IMR-90 (cell line): ENCODE measurements around the gene LRP1B. TPM values are rescaled to one million over a fixed set of nuclear protein-coding genes. Genes with fewer than 3 reads are reported as not detected.

ENCODE experiments used
- ATAC-seq: fragments of 200-7000 bp; cut with Tn5 transposase; 2 replicates; pipeline ENCODE4 v1.9.1; 2020; ENCODE audit warnings: low read depth, mild to moderate bottlenecking, moderate library complexity
- BruUV-seq: library from RNA; stranded (reverse); fragments of 400-500 nt; replicated peaks from 2 replicates; lab custom pipeline; 2021; lab: Mats Ljungman, UMichigan
- CTCF ChIA-PET: fragments of 300-600 bp; formaldehyde crosslinking; extraction: SDS; loops from one replicate; lab custom pipeline; 2021; ENCODE audit warnings: antibody characterized with exemption; lab: Yijun Ruan, JAX
- POLR2A ChIA-PET: fragments of 300-600 bp; sonication (Branson Sonifier 250); formaldehyde crosslinking; loops from one replicate; lab custom pipeline; 2022; ENCODE audit warnings: antibody characterized with exemption; ENCODE audit not compliant: unreplicated experiment; lab: Charles Lee
- DNase-seq: peaks from one replicate; pipeline ENCODE4 v3.0.0; 2013
- H2AFZ ChIP-seq: replicated peaks from 2 replicates; pipeline ENCODE3; 2013; ENCODE audit warnings: low read length, mild to moderate bottlenecking; ENCODE audit not compliant: poor library complexity
- H2AK5ac ChIP-seq: 2 replicates; pipeline ENCODE4 v1.6.1; 2013; ENCODE audit warnings: low read depth, low read length, inconsistent platforms
- H2AK9ac ChIP-seq: replicated peaks from 2 replicates; pipeline ENCODE3; 2013; ENCODE audit warnings: mild to moderate bottlenecking, low read depth, low read length, moderate library complexity; ENCODE audit not compliant: poor library complexity
- H2BK120ac ChIP-seq: 2 replicates; pipeline ENCODE4 v1.6.1; 2013; ENCODE audit warnings: low read depth, low read length, inconsistent platforms
- H2BK15ac ChIP-seq: 3 replicates; pipeline ENCODE4 v1.6.1; 2013; ENCODE audit warnings: low read depth, low read length, inconsistent platforms
- H2BK20ac ChIP-seq: 2 replicates; pipeline ENCODE4 v1.6.1; 2013; ENCODE audit warnings: low read depth, mild to moderate bottlenecking, inconsistent platforms, low read length, moderate library complexity
- H2BK5ac ChIP-seq: 2 replicates; pipeline ENCODE4 v1.6.1; 2013; ENCODE audit warnings: mild to moderate bottlenecking, low read depth, low read length, inconsistent platforms; ENCODE audit not compliant: poor library complexity, severe bottlenecking
- H3K14ac ChIP-seq: replicated peaks from 2 replicates; pipeline ENCODE4 v1.6.1; 2013; ENCODE audit warnings: low read depth, low read length, inconsistent platforms
- H3K18ac ChIP-seq: 2 replicates; pipeline ENCODE4 v1.6.1; 2013; ENCODE audit warnings: low read depth, low read length, control low read depth
- H3K23ac ChIP-seq: 2 replicates; pipeline ENCODE4 v1.6.1; 2013; ENCODE audit warnings: low read depth, low read length, inconsistent platforms
- H3K27ac ChIP-seq: 2 replicates; pipeline ENCODE4 v1.5.1; 2013; ENCODE audit warnings: mild to moderate bottlenecking, control low read depth, low read length; ENCODE audit not compliant: insufficient read depth
- H3K27me3 ChIP-seq: 2 replicates; pipeline ENCODE4 v1.6.1; 2013; ENCODE audit warnings: low read length; ENCODE audit not compliant: control insufficient read depth, insufficient read depth
- H3K36me3 ChIP-seq: 2 replicates; pipeline ENCODE4 v1.6.1; 2013; ENCODE audit warnings: low read length, mixed read lengths; ENCODE audit not compliant: control insufficient read depth, insufficient read depth
- H3K4ac ChIP-seq: 2 replicates; pipeline ENCODE4 v1.6.1; 2013; ENCODE audit warnings: low read depth, low read length, inconsistent platforms
- H3K4me1 ChIP-seq: 2 replicates; pipeline ENCODE4 v1.6.1; 2013; ENCODE audit warnings: low read length, mixed read lengths; ENCODE audit not compliant: control insufficient read depth, insufficient read depth
- H3K4me2 ChIP-seq: 2 replicates; pipeline ENCODE4 v1.6.1; 2013; ENCODE audit warnings: low read depth, mild to moderate bottlenecking, control low read depth, low read length, moderate library complexity
- H3K4me3 ChIP-seq: 2 replicates; pipeline ENCODE4 v1.5.1; 2013; ENCODE audit warnings: low read depth, mild to moderate bottlenecking, control low read depth, low read length, moderate library complexity; ENCODE audit not compliant: insufficient read depth
- H3K56ac ChIP-seq: 2 replicates; pipeline ENCODE4 v1.6.1; 2013; ENCODE audit warnings: low read length, inconsistent platforms; ENCODE audit not compliant: insufficient read depth; ENCODE audit errors: extremely low read depth
- H3K79me1 ChIP-seq, 2 experiments: 2 replicates each; pipeline ENCODE4 v1.6.1; 2013; ENCODE audit warnings: low read length in 2 of 2, inconsistent platforms in 1 of 2, low read depth in 1 of 2
- H3K9ac ChIP-seq: 2 replicates; pipeline ENCODE4 v1.6.1; 2013; ENCODE audit warnings: low read depth, low read length, control low read depth
- H3K9me1 ChIP-seq: 2 replicates; pipeline ENCODE4 v1.6.1; 2013; ENCODE audit warnings: low read length, inconsistent platforms; ENCODE audit not compliant: insufficient read depth
- H3K9me3 ChIP-seq: 2 replicates; pipeline ENCODE4 v1.6.1; 2013; ENCODE audit warnings: low read length; ENCODE audit not compliant: control insufficient read depth, insufficient read depth
- H4K20me1 ChIP-seq: 2 replicates; pipeline ENCODE4 v1.6.1; 2013; ENCODE audit warnings: low read length, inconsistent platforms; ENCODE audit not compliant: insufficient read depth
- H4K5ac ChIP-seq: 2 replicates; pipeline ENCODE4 v1.6.1; 2013; ENCODE audit warnings: mild to moderate bottlenecking, low read depth, low read length, control low read depth
- H4K8ac ChIP-seq, 2 experiments: 2 replicates each; pipeline ENCODE4 v1.6.1; 2013; ENCODE audit warnings: low read depth in 2 of 2, low read length in 2 of 2, control low read depth in 1 of 2, inconsistent platforms in 1 of 2
- H4K91ac ChIP-seq: 2 replicates; pipeline ENCODE4 v1.6.1; 2013; ENCODE audit warnings: low read depth, low read length, inconsistent platforms; ENCODE audit not compliant: insufficient read depth
- BHLHE40 ChIP-seq: fragments of 150-350 bp; IDR thresholded peaks from 2 replicates; pipeline ENCODE4 v1.6.1; 2016; ENCODE audit warnings: mild to moderate bottlenecking, low read depth, low read length
- CEBPB ChIP-seq: IDR thresholded peaks from 2 replicates; pipeline ENCODE4 v1.6.1; 2012; ENCODE audit warnings: low read depth, low read length, improper control_type of control experiment
- CHD1 ChIP-seq: IDR thresholded peaks from 2 replicates; pipeline ENCODE4 v1.6.1; 2012; ENCODE audit warnings: low read depth, low read length, improper control_type of control experiment
- CTCF ChIP-seq: conservative IDR thresholded peaks from 2 replicates; pipeline ENCODE4 v1.5.1; 2012; ENCODE audit warnings: mild to moderate bottlenecking, low read depth, low read length, improper control_type of control experiment
- ELK1 ChIP-seq: fragments of 150-350 bp; IDR thresholded peaks from 2 replicates; pipeline ENCODE4 v1.6.1; 2016; ENCODE audit warnings: low read depth, mild to moderate bottlenecking, low read length, moderate library complexity, borderline replicate concordance
- FOS ChIP-seq: fragments of 150-350 bp; IDR thresholded peaks from 2 replicates; pipeline ENCODE4 v1.6.1; 2016; ENCODE audit warnings: low read depth, low read length
- MAFK ChIP-seq: IDR thresholded peaks from 2 replicates; pipeline ENCODE4 v1.6.1; 2012; ENCODE audit warnings: low read depth, low read length, improper control_type of control experiment
- MAZ ChIP-seq: IDR thresholded peaks from 2 replicates; pipeline ENCODE4 v1.6.1; 2012; ENCODE audit warnings: low read depth, mild to moderate bottlenecking, low read length, improper control_type of control experiment, moderate library complexity, borderline replicate concordance
- MXI1 ChIP-seq: IDR thresholded peaks from 2 replicates; pipeline ENCODE4 v1.6.1; 2012; ENCODE audit warnings: low read depth, mild to moderate bottlenecking, low read length, moderate library complexity, borderline replicate concordance
- NFE2L2 ChIP-seq: fragments of 150-350 bp; IDR thresholded peaks from 2 replicates; pipeline ENCODE4 v1.6.1; 2016; ENCODE audit warnings: low read depth, mild to moderate bottlenecking, low read length
- POLR2A ChIP-seq: IDR thresholded peaks from 2 replicates; pipeline ENCODE4 v1.6.1; 2012; ENCODE audit warnings: mild to moderate bottlenecking, low read depth, low read length
- RAD21 ChIP-seq: IDR thresholded peaks from 2 replicates; pipeline ENCODE4 v1.6.1; 2012; ENCODE audit warnings: low read length, improper control_type of control experiment
- RCOR1 ChIP-seq: IDR thresholded peaks from 2 replicates; pipeline ENCODE4 v1.6.1; 2012; ENCODE audit warnings: mild to moderate bottlenecking, low read length, improper control_type of control experiment; ENCODE audit not compliant: insufficient replicate concordance
- RFX5 ChIP-seq: IDR thresholded peaks from 2 replicates; pipeline ENCODE4 v1.8.0; 2012; ENCODE audit warnings: low read depth, mild to moderate bottlenecking, low read length, moderate library complexity
- SMC3 ChIP-seq: fragments of 150-350 bp; IDR thresholded peaks from 2 replicates; pipeline ENCODE4 v1.6.1; 2016; ENCODE audit warnings: low read depth, mild to moderate bottlenecking, antibody characterized with exemption, low read length, moderate library complexity
- USF2 ChIP-seq: fragments of 150-350 bp; IDR thresholded peaks from 2 replicates; pipeline ENCODE4 v1.6.1; 2017; ENCODE audit warnings: mild to moderate bottlenecking, antibody characterized with exemption, low read length, low read depth
- WGBS, 2 experiments: methylation state at CpG; one replicate each; pipeline versions ENCODE4 v1.1.5 to v1.1.7; 2013; ENCODE audit warnings: missing lambda C conversion rate in 2 of 2; ENCODE audit not compliant: insufficient read length in 1 of 2; ENCODE audit errors: extremely low coverage in 2 of 2; 5-methylcytosine and 5-hydroxymethylcytosine counted together
- dilution Hi-C: fragments of 300-500 bp; cut with HindIII; formaldehyde crosslinking; loops from one replicate; pipeline ENCODE4 v1.14.3; 2018; ENCODE audit warnings: low sequenced_read_pairs; ENCODE audit not compliant: unreplicated experiment
- in situ Hi-C: fragments of 300-500 bp; cut with MboI; formaldehyde crosslinking; loops from 3 replicates; pipeline ENCODE4 v1.14.3; 2019; ENCODE audit warnings: low sequenced_read_pairs, inconsistent platforms, mixed read lengths
- intact Hi-C: fragments of 100-400 bp; cut with micrococcal nuclease; formaldehyde crosslinking; loops from 2 replicates; pipeline ENCODE4 v1.10.0; 2022
- polyA plus RNA-seq, 3 experiments: library from polyadenylated mRNA; depleted of rRNA; stranded (reverse); fragments of >200 nt; gene quantifications; 2 replicates each; pipeline ENCODE4 v1.2.3, GENCODE V29; 2012; ENCODE audit warnings: low replicate concordance in 1 of 3
- total RNA-seq: library from RNA; depleted of rRNA; stranded (reverse); fragments of >200 nt; gene quantifications from 2 replicates; pipeline ENCODE4 v1.2.3, GENCODE V29; 2012

The LRP1B gene
- total and polyA plus RNA-seq, 2 of the 4 experiments (the other 2 are of a cell fraction), result under 0.01 to 0.02 TPM

- ATAC-seq, result no peak
Observed at GRCh38 chr2:140624200-140624599, 1506.6 kb downstream of the LRP1B start.

More at GRCh38 chr2:140624200-140624599, 1506.6 kb downstream of the LRP1B start:
- dilution Hi-C loops (no loop called here), in situ Hi-C loops (no loop called here), intact Hi-C loops (no loop called here)
- Histone ChIP-seq H3K79me1 (no peaks in the 10 kb centered on the region), H2BK5ac (no peak overlapping the region), H2AK9ac (no peak overlapping the region), H3K27me3 (no peaks in the 10 kb centered on the region), H4K20me1 (no peaks in the 10 kb centered on the region), H3K56ac (no peak overlapping the region), H2BK20ac (no peak overlapping the region), H2BK15ac (no peak overlapping the region), H4K5ac (no peak overlapping the region), H3K4me1 (no peaks in the 10 kb centered on the region), H3K9me1 (no peaks in the 10 kb centered on the region), H3K18ac (no peak overlapping the region), H2AK5ac (no peak overlapping the region), H3K23ac (no peak overlapping the region), H3K4me3 (no peak overlapping the region), H4K91ac (no peak overlapping the region), H3K14ac (no peak overlapping the region), H3K9me3 (no peaks in the 10 kb centered on the region), H2BK120ac (no peak overlapping the region), H4K8ac (no peak overlapping the region), H2AFZ (no peak overlapping the region), H3K4ac (no peak overlapping the region), H3K27ac (no peak overlapping the region), H3K9ac (no peak overlapping the region), H3K4me2 (no peak overlapping the region), H3K36me3 (no peaks in the 10 kb centered on the region)
- ChIA-PET POLR2A (no interaction called here), CTCF (no interaction called here)
- BruUV-seq, result no TSS peak
- WGBS, 2 experiments, result 60% methylated on average over 2 of the region's 3 CpGs; no CpG with 5 or more reads in 1 of the 2 experiments
- no peak for TF ChIP-seq FOS
- TF ChIP-seq CTCF, result no peak
- no peak for TF ChIP-seq BHLHE40
- no peak for TF ChIP-seq CEBPB
- no peak for TF ChIP-seq RFX5
- no peak for TF ChIP-seq MAZ
- TF ChIP-seq NFE2L2, result no peak
- TF ChIP-seq SMC3, result no peak
- TF ChIP-seq RAD21, result no peak
- no peak for TF ChIP-seq RCOR1
- TF ChIP-seq CHD1, result no peak
- no peak for TF ChIP-seq USF2
- no peak for TF ChIP-seq MXI1
- TF ChIP-seq ELK1, result no peak
- no peak for TF ChIP-seq POLR2A
- TF ChIP-seq MAFK, result no peak
- no peak for DNase-seq
